Activated T-helper 1 cell treated with anti-CD3 and anti-CD28 coated beads, Interleukin-2, amount 50 U/mL, for 16 hours (primary cell): ENCODE results near the gene TNS4.

Source experiments
- DNase-seq, 2 donors: peaks; one replicate each; pipeline ENCODE4 v3.0.0-alpha.2; 2020; ENCODE audit warnings: low read depth in 1 of 2, low spot score in 1 of 2

TNS4 gene

DNA sequence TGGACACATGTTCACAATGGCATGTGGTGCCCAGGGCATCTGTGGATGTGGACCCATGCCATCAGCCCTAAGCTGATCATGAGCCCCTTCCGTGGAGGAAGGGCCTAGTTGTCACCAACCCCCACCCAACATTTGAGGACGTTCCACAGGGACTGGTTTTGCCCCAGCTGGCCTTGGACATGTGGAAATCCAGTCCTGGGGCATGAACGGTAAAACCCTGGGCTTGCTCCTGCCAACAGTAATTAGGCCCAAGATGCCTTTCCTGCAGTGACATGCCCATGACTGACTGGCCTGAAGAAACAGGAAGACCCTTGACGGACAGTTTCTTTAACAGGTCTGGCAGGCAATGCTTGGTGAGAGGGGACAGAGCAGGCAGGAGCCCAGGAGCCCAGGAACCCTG lies 7.7 kb downstream of the TNS4 start:
- DNase-seq: no peak

DNA sequence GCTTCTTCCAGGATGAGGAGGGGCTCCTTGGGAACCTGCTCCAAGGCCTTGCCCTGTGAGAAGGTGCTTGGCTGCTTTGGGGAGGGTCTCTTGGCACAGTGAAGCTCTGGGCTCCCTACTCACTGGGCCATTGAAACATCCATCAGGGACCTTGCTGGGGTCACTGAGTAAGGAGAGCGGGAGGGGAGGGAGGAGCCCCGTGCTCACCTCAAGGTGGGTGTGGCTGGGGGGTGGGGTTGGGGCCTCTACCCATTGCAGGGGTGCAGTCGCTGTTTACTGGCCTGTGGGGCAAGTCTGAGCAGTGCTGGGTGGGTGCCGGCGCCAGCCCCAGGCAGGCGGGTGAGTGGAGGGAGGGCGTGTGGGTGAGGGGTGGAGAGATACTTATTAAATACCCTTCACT lies 9.9 kb downstream of the TNS4 start:
- no peak for DNase-seq

DNA sequence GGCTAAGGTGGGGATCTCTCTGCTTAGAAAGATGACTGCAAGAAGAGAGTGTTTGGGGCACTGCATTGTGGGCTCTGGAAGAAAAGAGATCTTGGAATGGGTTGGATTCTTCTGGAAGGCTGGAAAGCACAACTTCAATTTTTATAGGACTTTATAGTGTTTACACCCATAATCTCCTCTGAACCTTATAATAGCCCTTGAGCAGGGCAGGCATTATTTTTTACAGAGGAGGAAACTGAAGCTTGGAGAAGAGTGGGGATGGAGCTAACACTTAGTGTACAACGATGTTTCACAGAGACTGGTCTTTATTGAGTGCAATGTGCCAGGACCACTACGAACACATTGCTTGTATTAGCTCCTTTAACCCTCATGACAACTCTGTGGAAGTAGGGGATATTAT lies 10.4 kb downstream of the TNS4 start:
- no peak for DNase-seq

- DNase-seq: no peak
Measured at GRCh38 chr17:40490289-40490853, 11.1 kb downstream of the TNS4 start.

- DNase-seq: no peak
Measured at GRCh38 chr17:40487371-40488020, 13.9 kb downstream of the TNS4 start.

DNA sequence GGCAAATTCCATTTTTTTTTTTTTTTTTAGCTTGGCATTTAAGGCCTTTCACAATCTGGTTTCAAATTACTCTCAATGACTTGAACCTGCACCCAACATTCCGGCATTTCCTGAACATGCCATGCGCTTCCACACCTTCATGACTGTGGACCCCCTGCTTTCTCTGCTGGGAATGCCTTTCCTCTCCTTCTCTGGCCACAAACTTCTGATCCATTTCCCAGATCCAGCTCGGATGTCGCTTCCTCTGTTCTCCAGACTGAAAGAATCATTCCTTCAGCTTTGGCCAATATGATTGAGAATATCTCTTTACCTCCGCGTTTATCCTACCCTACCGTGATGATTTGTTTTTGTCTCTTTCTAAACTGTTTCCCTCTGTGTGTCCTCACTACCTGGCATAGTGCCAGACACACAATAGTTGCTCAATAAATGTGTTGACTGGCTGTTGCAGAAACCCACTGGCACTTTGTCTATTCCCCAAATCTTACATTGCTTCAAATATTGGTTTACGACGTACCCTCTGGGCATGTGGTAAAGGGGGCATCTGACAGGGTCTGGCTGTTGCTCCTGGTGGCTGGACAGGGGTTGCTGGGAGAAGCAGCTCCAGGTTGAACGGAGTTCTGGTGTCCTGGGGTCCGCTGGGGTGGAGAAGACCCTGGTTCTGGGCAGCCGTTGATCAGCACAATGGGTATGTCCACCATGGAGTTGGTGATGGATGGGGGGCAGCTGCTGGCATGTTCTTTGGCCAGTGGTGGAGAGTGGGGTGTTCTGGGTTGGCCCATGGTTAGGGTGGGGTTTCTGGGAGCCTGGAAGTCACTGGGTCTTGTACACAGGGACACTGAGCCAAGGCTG lies 14.7 kb downstream of the TNS4 start:
- no peak for DNase-seq

- no peak for DNase-seq
Measured at GRCh38 chr17:40485851-40486521, 15.4 kb downstream of the TNS4 start.

DNA sequence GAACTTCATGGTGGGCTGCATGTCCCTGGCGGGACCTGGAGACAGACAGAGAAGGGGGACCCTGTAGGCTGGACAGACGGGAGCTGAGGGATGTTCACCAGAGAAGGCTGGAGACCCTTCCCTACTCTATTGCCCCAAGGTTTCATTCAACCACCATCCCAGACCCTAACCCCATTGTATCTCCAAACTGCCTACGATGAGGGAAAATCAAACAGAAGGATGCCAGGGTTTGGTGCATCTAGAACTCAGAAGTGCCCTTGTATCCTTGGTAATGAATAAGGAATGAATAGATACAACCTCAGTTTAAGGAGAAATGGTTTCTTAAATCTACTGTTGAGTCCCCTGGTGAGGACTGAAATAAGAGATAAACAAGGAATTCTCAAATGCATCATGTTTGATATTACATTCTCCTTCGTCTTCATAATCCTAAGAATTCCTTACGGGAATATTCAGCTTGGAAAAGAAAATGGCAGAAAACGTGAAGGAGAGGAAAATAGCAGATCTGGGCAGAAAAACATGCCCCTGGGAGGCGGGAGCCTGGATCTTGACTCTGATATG lies 16.4 kb downstream of the TNS4 start:
- DNase-seq: no peak

DNA sequence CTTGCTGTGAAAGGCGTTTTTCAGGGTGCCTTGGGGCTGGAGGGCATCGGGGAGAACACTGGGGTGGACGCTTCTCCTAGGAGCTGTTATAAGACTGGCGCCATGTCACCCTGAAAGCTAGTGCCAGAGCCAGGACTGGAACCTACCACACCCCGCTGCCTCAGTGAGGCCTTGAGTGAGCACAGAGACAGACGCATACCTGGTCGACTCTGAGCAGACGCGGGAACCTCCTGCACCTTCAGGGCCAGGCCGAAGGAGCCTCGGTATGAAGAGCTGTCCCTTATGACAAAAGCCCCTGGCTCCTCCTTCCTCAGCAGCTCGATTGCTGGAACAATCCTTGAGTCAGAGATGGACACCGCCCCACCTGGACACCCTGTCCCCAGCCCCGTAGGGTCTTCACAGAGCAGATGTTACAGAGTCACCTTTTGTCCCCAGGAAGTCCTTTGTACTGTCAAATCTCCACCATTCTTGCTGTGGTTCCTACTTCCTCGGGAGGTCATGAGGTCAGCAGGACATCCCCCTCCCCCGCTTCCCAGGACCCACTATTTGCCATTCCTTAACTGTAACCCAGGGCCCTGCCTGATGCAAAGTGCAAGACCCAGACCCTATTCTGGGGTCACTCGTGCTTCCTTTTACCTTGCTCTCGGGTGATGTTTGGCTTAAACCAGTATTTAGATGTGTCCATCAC lies 17.0 kb downstream of the TNS4 start:
- no peak for DNase-seq

- no peak for DNase-seq
Measured at GRCh38 chr17:40483679-40484078, 17.7 kb downstream of the TNS4 start.

DNA sequence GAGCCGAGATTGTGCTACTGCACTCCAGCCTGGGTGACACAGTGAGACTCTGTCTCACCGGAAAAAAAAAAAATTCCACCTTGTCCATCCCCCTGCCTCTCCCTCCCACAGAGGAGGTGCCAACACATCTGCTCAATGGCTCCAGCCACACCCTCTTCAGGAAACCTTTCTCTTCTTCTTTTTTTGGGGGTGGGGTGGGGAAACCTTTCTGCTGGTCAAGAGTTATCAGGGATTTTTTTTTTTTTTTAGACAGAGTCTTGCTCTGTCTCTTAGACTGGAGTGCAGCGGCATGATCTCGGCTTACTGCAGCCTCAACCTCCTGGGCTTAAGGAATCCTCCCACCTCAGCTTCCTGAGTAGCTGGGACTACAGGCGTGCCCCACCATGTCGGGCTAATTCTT lies 18.7 kb downstream of the TNS4 start:
- no peak for DNase-seq

DNA sequence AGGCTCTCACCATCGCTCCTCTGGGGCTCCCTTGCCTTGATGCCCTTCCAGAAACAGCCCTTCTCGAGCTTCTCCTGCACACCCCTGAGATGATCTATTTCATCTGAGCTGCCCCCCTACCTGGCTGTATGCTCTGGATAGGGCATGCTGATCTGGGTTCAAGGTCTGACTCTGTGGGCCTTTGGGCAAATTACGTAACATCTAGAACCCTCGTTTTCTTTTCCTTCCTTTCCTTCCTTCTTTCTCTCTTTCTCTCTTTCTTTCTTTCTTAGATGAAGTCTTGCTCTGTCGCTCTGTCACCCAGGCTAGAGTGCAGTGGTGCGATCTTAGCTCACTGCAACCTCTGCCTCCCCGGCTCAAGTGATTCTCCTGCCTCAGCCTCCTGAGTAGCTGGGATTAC lies 20.3 kb downstream of the TNS4 start:
- no peak for DNase-seq

DNA sequence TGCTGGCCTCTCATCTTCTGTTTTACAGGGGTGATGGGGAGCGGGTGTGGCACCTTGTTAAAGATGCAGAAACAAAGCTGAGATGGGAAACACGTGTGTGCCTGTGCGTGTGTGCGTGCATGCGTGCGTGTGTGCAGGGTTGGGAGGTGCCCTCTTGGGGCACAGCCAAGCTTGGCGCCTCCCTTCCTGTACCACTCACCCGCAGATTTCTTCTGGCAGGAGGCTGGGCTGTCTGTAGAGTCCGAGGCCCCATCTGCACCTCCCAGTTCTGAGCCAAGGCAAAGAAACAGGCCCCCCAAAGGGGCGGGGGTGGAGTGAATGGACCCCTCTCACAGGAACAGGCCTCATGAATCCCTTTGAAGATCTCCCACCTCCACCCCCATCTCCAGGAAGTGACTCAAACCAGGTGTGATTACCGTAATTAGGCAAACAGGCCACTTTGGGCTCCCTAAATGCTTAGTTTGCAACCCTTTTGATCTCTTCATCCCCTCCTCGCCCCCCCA lies 20.9 kb downstream of the TNS4 start:
- peak; percentile 58 to 75 for DNase-seq

- DNase-seq: no peak
Measured at GRCh38 chr17:40479754-40480480, 21.5 kb downstream of the TNS4 start.

- no peak for DNase-seq
Measured at GRCh38 chr17:40478486-40478885, 22.9 kb downstream of the TNS4 start.

- no peak for DNase-seq
Measured at GRCh38 chr17:40477796-40478195, 23.6 kb downstream of the TNS4 start.

- DNase-seq: no peak
Measured at GRCh38 chr17:40475234-40475908, 26.1 kb downstream of the TNS4 start.

- DNase-seq: no peak
Measured at GRCh38 chr17:40474419-40475002, 26.9 kb downstream of the TNS4 start.
